Tibial nerve (tissue), 3 donors: Measurements from ENCODE around the gene CWF19L2.

ENCODE experiments used
- EP300 ChIP-seq, 2 donors: sonication (generic); formaldehyde crosslinking; IDR thresholded peaks; one replicate each; pipeline ENCODE4 v1.6.1; 2017; ENCODE audit warnings: antibody characterized with exemption in 2 of 2, mild to moderate bottlenecking in 1 of 2
- POLR2A ChIP-seq, 2 donors: fragments of 450-650 bp; IDR thresholded peaks; one replicate each; pipeline ENCODE4 v1.6.1; 2017; ENCODE audit warnings: antibody characterized with exemption in 2 of 2, mild to moderate bottlenecking in 2 of 2, moderate library complexity in 2 of 2

- TF ChIP-seq EP300 (IDR thresholded peaks at IDR 0.05): no peak
- no peak for TF ChIP-seq POLR2A (IDR thresholded peaks at IDR 0.05)
These were observed 15.3 kb upstream of the CWF19L2 start for GRCh38 chr11:107472966-107473365.
